ENCODE data around the gene SYNM.

GRCh38 chr15:99164119-99164518 is 59.2 kb downstream of the SYNM start:
- TF ChIP-seq POLR2AphosphoS5 (IDR thresholded peaks at IDR 0.05) (no peak), POLR2A (IDR thresholded peaks at IDR 0.05) (no peak)
- TF ChIP-seq, protein P1, sequence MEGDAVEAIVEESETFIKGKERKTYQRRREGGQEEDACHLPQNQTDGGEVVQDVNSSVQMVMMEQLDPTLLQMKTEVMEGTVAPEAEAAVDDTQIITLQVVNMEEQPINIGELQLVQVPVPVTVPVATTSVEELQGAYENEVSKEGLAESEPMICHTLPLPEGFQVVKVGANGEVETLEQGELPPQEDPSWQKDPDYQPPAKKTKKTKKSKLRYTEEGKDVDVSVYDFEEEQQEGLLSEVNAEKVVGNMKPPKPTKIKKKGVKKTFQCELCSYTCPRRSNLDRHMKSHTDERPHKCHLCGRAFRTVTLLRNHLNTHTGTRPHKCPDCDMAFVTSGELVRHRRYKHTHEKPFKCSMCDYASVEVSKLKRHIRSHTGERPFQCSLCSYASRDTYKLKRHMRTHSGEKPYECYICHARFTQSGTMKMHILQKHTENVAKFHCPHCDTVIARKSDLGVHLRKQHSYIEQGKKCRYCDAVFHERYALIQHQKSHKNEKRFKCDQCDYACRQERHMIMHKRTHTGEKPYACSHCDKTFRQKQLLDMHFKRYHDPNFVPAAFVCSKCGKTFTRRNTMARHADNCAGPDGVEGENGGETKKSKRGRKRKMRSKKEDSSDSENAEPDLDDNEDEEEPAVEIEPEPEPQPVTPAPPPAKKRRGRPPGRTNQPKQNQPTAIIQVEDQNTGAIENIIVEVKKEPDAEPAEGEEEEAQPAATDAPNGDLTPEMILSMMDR (IDR thresholded peaks at IDR 0.05) = no peak
